Mesenchymal stem cell (in vitro differentiated cells and primary cell): Measurements from ENCODE around the gene ARAF.

ENCODE experiments used
- DNase-seq: peaks from one replicate; pipeline ENCODE4 v3.0.0-alpha.2; 2013
- H2AFZ ChIP-seq: one replicate; pipeline ENCODE4 v1.6.1; 2013; ENCODE audit warnings: low read depth, mild to moderate bottlenecking, control low read depth, inconsistent platforms, low read length, moderate library complexity
- H2AK5ac ChIP-seq: 2 replicates; pipeline ENCODE4 v1.6.1; 2013; ENCODE audit warnings: low read length, moderate library complexity, mild to moderate bottlenecking, inconsistent platforms; ENCODE audit not compliant: severe bottlenecking
- H2BK120ac ChIP-seq: one replicate; pipeline ENCODE4 v1.6.1; 2013; ENCODE audit warnings: low read depth, mild to moderate bottlenecking, inconsistent platforms, low read length, moderate library complexity
- H2BK12ac ChIP-seq, 2 experiments: one replicate each; pipeline ENCODE4 v1.6.1; 2013; ENCODE audit warnings: inconsistent platforms in 2 of 2, low read length in 2 of 2, mild to moderate bottlenecking in 2 of 2, moderate library complexity in 2 of 2, control low read depth in 1 of 2
- H2BK15ac ChIP-seq: one replicate; pipeline ENCODE4 v1.6.1; 2013; ENCODE audit warnings: mild to moderate bottlenecking, low read depth, inconsistent platforms; ENCODE audit not compliant: poor library complexity, severe bottlenecking
- H2BK5ac ChIP-seq: 2 replicates; pipeline ENCODE4 v1.6.1; 2013; ENCODE audit warnings: low read depth, mild to moderate bottlenecking, low read length, control low read depth, inconsistent platforms; ENCODE audit not compliant: poor library complexity, severe bottlenecking
- H3K14ac ChIP-seq, 2 experiments: one replicate each; pipeline ENCODE4 v1.6.1; 2013; ENCODE audit warnings: inconsistent platforms in 2 of 2, low read length in 2 of 2, control low read depth in 1 of 2, mild to moderate bottlenecking in 1 of 2, moderate library complexity in 1 of 2
- H3K18ac ChIP-seq, 2 experiments: one replicate each; pipeline ENCODE4 v1.6.1; 2013; ENCODE audit warnings: inconsistent platforms in 2 of 2, low read length in 2 of 2, control low read depth in 1 of 2, low read depth in 1 of 2, mild to moderate bottlenecking in 1 of 2
- H3K23ac ChIP-seq, 2 experiments: one replicate each; pipeline ENCODE4 v1.6.1; 2013; ENCODE audit warnings: inconsistent platforms in 2 of 2, low read length in 2 of 2, mild to moderate bottlenecking in 2 of 2, moderate library complexity in 2 of 2, control low read depth in 1 of 2
- H3K27ac ChIP-seq: 2 replicates; pipeline ENCODE4 v1.5.1; 2013; ENCODE audit warnings: mild to moderate bottlenecking, moderate library complexity, low read length, control low read depth, inconsistent platforms; ENCODE audit not compliant: poor library complexity, severe bottlenecking
- H3K27me3 ChIP-seq, 2 experiments: 2 replicates each; pipeline versions ENCODE4 v1.6.1 to v1.7.0; 2013; ENCODE audit warnings: low read length in 2 of 2, mild to moderate bottlenecking in 2 of 2, moderate library complexity in 2 of 2, control low read depth in 1 of 2, inconsistent platforms in 1 of 2; ENCODE audit not compliant: control insufficient read depth in 1 of 2, insufficient read depth in 1 of 2
- H3K36me3 ChIP-seq, 2 experiments: 2 replicates each; pipeline versions ENCODE4 v1.6.1 to v1.7.0; 2013; ENCODE audit warnings: low read length in 2 of 2, control low read depth in 1 of 2, inconsistent platforms in 1 of 2, low read depth in 1 of 2, mild to moderate bottlenecking in 1 of 2; ENCODE audit not compliant: insufficient read depth in 2 of 2, control insufficient read depth in 1 of 2
- H3K4ac ChIP-seq, 2 experiments: one replicate each; pipeline ENCODE4 v1.6.1; 2013; ENCODE audit warnings: inconsistent platforms in 2 of 2, low read length in 2 of 2, mild to moderate bottlenecking in 2 of 2, moderate library complexity in 2 of 2, control low read depth in 1 of 2, low read depth in 1 of 2
- H3K4me1 ChIP-seq: 2 replicates; pipeline ENCODE4 v1.6.1; 2013; ENCODE audit warnings: low read depth, low read length, control low read depth; ENCODE audit not compliant: control insufficient read depth, insufficient read depth
- H3K4me2 ChIP-seq: 2 replicates; pipeline ENCODE4 v1.6.1; 2013; ENCODE audit warnings: low read length, mild to moderate bottlenecking, inconsistent platforms; ENCODE audit not compliant: poor library complexity, severe bottlenecking
- H3K4me3 ChIP-seq, 2 experiments: 2 replicates each; pipeline versions ENCODE4 v1.5.1 to v1.7.0; 2013; ENCODE audit warnings: low read length in 2 of 2, mild to moderate bottlenecking in 2 of 2, control low read depth in 1 of 2, low read depth in 1 of 2; ENCODE audit not compliant: insufficient read depth in 1 of 2
- H3K79me1 ChIP-seq: replicated peaks from 2 replicates; pipeline ENCODE4 v1.6.1; 2013; ENCODE audit warnings: mild to moderate bottlenecking, control low read depth, low read length, inconsistent platforms; ENCODE audit not compliant: poor library complexity, severe bottlenecking
- H3K9ac ChIP-seq: 2 replicates; pipeline ENCODE4 v1.7.0; 2013; ENCODE audit warnings: mild to moderate bottlenecking, low read length, moderate library complexity
- H3K9me3 ChIP-seq: 2 replicates; pipeline ENCODE4 v1.7.0; 2013; ENCODE audit warnings: mild to moderate bottlenecking, low read length; ENCODE audit not compliant: control insufficient read depth
- H4K8ac ChIP-seq: one replicate; pipeline ENCODE4 v1.6.1; 2013; ENCODE audit warnings: inconsistent platforms, mild to moderate bottlenecking, low read length, moderate library complexity
- H4K91ac ChIP-seq: one replicate; pipeline ENCODE4 v1.6.1; 2013; ENCODE audit warnings: mild to moderate bottlenecking, low read length, inconsistent platforms
- WGBS: methylation state at CpG from one replicate; pipeline ENCODE4 v1.1.7; 2013; ENCODE audit warnings: mixed read lengths; 5-methylcytosine and 5-hydroxymethylcytosine counted together

The ARAF gene

DNA sequence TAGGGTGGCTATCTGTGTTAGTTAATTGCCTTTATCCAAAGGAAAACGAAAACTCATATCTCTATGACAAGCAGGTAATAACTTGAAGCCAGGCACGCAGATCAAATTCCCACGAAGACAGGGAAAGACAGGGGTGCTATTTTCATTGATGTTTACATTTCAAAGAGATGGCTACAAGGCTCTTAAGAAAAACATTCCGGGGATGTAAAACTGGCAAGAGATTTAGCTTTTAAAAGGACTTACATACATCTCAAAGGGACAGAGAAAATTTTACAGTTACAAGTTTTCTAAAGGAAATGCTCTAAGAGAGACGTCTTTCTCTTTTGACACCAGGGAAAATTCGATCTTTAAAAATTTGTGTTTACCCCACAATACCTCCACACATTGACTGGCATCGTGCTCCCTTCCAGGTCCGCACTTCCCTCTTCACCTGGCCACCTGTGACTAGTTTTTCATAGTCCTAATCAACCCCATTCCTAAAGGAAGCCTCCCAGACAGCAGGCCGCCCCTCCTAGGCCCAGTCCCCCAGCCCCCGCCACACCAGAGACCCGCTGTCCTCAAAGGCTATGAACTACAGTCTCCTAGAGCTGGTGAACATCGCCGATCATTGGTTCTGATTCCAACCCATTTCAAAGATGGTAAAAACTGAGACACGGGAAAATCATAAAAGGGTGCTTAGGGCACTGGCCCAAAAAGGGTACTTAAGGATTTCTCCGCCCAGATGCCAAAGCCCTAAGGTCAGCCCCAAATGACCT lies 649 bp upstream of the ARAF start:
- H3K14ac ChIP-seq: no peak overlapping the region
- H2BK15ac ChIP-seq: no peak overlapping the region
- peaks cover 0 to 3% of the 10 kb centered on the region in 2 experiments for H3K27me3 ChIP-seq
- peak overlapping the region in 1 of 2 experiments; percentile 51 for H3K4ac ChIP-seq
- peak overlapping the region; percentile 50 for H4K91ac ChIP-seq
- no peak overlapping the region for H2BK12ac ChIP-seq
- H2BK5ac ChIP-seq: no peak overlapping the region
- H3K79me1 ChIP-seq: peaks cover 8% of the 10 kb centered on the region
- H3K23ac ChIP-seq: no peak overlapping the region
- H3K36me3 ChIP-seq: peaks cover 15 to 25% of the 10 kb centered on the region in 2 experiments
- peak overlapping the region; percentile 43 to 80 for H3K18ac ChIP-seq
- WGBS: 20% methylated on average over 11 of the region's 15 CpGs
- peaks cover 10% of the 10 kb centered on the region for H3K4me1 ChIP-seq
- no peaks in the 10 kb centered on the region for H3K9me3 ChIP-seq
- no peak overlapping the region for H2AFZ ChIP-seq
- H3K9ac ChIP-seq: peak overlapping the region; percentile 91
- peak overlapping the region; percentile 72 for H3K4me2 ChIP-seq
- no peak overlapping the region for H3K27ac ChIP-seq
- no peak overlapping the region for H2BK120ac ChIP-seq
- no peak overlapping the region for H2AK5ac ChIP-seq
- peak; percentile 26 for DNase-seq
- peak overlapping the region; percentile 60 for H4K8ac ChIP-seq
- H3K4me3 ChIP-seq: peak overlapping the region; percentile 39 to 86

DNA sequence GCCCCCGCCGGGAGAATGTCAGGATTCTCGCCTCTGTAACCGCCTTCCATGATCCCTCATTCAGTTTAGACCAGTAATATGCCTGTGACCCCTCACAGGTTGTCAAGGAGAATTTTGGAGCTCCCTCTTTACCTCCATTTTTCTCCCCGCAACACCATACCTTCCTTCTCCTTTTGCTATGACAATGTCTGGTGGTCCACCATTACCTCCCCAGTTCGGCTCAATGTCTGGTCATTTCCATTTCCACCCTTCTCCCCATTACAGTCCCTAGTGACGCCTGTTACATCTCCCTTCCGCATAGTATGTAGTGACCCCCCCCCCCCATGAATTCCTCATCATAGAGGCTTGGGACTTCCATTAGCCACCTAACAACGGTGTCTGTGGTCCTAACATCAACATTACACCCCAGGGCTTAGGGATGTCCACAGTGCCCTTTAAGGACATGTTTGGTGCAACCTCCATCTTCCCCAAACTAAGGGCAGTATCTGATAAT lies 700 bp downstream of the ARAF start:
- peak overlapping the region; percentile 69 to 86 for H3K4me3 ChIP-seq
- no peak overlapping the region for H4K8ac ChIP-seq
- H3K4me2 ChIP-seq: peak overlapping the region; percentile 91
- H2BK120ac ChIP-seq: no peak overlapping the region
- H3K9me3 ChIP-seq: no peaks in the 10 kb centered on the region
- H3K9ac ChIP-seq: peak overlapping the region; percentile 91
- peaks cover 0 to 3% of the 10 kb centered on the region in 2 experiments for H3K27me3 ChIP-seq
- no peak overlapping the region for H4K91ac ChIP-seq
- no peak overlapping the region for H2AK5ac ChIP-seq
- peaks cover 10% of the 10 kb centered on the region for H3K4me1 ChIP-seq
- H2BK15ac ChIP-seq: no peak overlapping the region
- H3K4ac ChIP-seq: no peak overlapping the region
- no peak overlapping the region for H3K27ac ChIP-seq
- DNase-seq: no peak
- H3K23ac ChIP-seq: no peak overlapping the region
- H3K14ac ChIP-seq: no peak overlapping the region
- H2BK12ac ChIP-seq: no peak overlapping the region
- H3K18ac ChIP-seq: no peak overlapping the region
- H2AFZ ChIP-seq: no peak overlapping the region
- H3K79me1 ChIP-seq: peaks cover 10% of the 10 kb centered on the region
- H3K36me3 ChIP-seq: peaks cover 19 to 28% of the 10 kb centered on the region in 2 experiments
- H2BK5ac ChIP-seq: no peak overlapping the region
- WGBS: 7% methylated on average over 9 of the region's 9 CpGs

DNA sequence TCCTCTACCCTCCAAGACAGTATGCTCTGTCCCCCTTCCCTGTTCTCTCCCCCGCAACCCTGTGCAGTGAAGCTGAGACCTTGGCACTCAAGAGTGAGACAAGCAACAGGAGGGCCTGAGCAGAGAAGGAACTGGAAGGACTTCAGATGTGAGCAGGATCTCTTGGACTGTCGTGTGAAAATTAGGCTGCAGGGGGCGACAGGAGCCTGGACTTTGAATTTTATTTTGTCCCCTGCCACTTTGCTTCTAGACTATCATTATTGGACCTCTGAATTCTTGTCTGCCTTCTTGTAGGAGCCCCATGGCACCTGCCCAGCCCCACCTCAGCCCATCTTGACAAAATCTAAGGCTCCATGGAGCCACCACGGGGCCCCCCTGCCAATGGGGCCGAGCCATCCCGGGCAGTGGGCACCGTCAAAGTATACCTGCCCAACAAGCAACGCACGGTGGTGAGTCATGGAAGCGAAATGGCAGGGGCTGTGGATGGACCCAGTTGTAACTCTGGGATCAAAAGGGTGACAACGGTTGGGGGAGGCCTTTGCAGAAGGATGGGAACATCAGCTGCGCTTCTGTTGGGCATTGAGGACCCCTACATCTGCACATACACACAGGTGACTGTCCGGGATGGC lies 1.7 kb downstream of the ARAF start:
- Histone ChIP-seq H2AFZ (no peak overlapping the region), H3K36me3 (peaks cover 28 to 38% of the 10 kb centered on the region in 2 experiments), H3K4me3 (no peak overlapping the region), H2AK5ac (no peak overlapping the region), H2BK5ac (no peak overlapping the region), H2BK12ac (no peak overlapping the region), H3K4ac (no peak overlapping the region), H3K23ac (no peak overlapping the region), H3K18ac (no peak overlapping the region), H3K9ac (peak overlapping the region; percentile 16), H2BK120ac (no peak overlapping the region), H3K14ac (no peak overlapping the region), H4K8ac (no peak overlapping the region), H3K27me3 (peaks cover 0 to 3% of the 10 kb centered on the region in 2 experiments), H3K4me2 (no peak overlapping the region), H3K27ac (no peak overlapping the region), H3K79me1 (peaks cover 12% of the 10 kb centered on the region), H3K4me1 (peaks cover 10% of the 10 kb centered on the region), H4K91ac (no peak overlapping the region), H3K9me3 (no peaks in the 10 kb centered on the region), H2BK15ac (no peak overlapping the region)
- WGBS: 76% methylated on average over 9 of the region's 13 CpGs
- DNase-seq: peak; percentile 47

DNA sequence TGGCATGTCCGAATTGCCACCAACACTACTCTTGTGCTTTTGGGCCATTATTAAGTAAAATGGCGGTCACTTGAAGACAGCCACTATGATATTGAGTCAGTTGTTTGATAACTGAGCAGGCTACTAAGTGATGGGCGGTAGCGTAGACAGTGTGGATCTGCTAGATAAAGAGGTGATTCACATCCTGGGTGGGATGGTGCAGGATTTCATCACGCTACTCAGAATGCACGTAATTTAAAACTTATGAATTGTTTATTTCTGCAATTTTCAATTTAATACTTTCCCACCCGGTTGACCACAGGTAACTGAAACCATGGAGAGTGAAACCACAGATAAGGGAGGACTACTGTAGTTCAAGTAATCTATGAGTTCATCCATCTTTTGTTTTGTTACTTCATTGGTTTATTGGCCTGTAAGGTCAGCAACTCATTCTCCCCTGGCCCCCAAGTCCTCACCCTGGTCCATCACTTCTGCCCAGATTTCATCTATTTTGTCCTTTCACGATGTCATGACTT lies 2.9 kb downstream of the ARAF start:
- WGBS: 78% methylated on average over 5 of the region's 8 CpGs
- H2BK15ac ChIP-seq: no peak overlapping the region
- H3K27ac ChIP-seq: no peak overlapping the region
- no peak overlapping the region for H3K18ac ChIP-seq
- DNase-seq: no peak
- no peak overlapping the region for H3K9ac ChIP-seq
- H3K4me1 ChIP-seq: peaks cover 10% of the 10 kb centered on the region
- H3K4ac ChIP-seq: no peak overlapping the region
- H2BK120ac ChIP-seq: no peak overlapping the region
- H3K23ac ChIP-seq: no peak overlapping the region
- no peak overlapping the region for H3K14ac ChIP-seq
- H3K9me3 ChIP-seq: no peaks in the 10 kb centered on the region
- peaks cover 14% of the 10 kb centered on the region for H3K79me1 ChIP-seq
- no peak overlapping the region for H4K8ac ChIP-seq
- H3K27me3 ChIP-seq: peaks cover 0 to 3% of the 10 kb centered on the region in 2 experiments
- no peak overlapping the region for H4K91ac ChIP-seq
- H2AFZ ChIP-seq: no peak overlapping the region
- no peak overlapping the region for H2AK5ac ChIP-seq
- no peak overlapping the region for H2BK5ac ChIP-seq
- no peak overlapping the region for H2BK12ac ChIP-seq
- H3K4me3 ChIP-seq: no peak overlapping the region
- H3K36me3 ChIP-seq: peaks cover 35 to 44% of the 10 kb centered on the region in 2 experiments
- H3K4me2 ChIP-seq: no peak overlapping the region
